H1 (cell line): ENCODE measurements around the gene KRT35. TPM values are rescaled to one million over a fixed set of nuclear protein-coding genes. Genes with fewer than 3 reads are reported as not detected.

Experiments used
- CTCF ChIA-PET: fragments of 300-600 bp; sonication (Branson Sonifier 250); formaldehyde crosslinking; loops from one replicate; lab custom pipeline; 2021; ENCODE audit not compliant: partially characterized antibody; lab: Charles Lee
- POLR2A ChIA-PET: fragments of 300-600 bp; sonication (Branson Sonifier 250); formaldehyde crosslinking; loops from one replicate; lab custom pipeline; 2021; ENCODE audit warnings: inconsistent platforms; ENCODE audit not compliant: partially characterized antibody; lab: Charles Lee
- DNase-seq, 2 experiments: peaks; one replicate each; pipeline versions ENCODE4 v3.0.0 to v3.0.0-alpha.2; 2010 to 2022; ENCODE audit warnings: low spot score in 2 of 2, low read depth in 1 of 2, mixed read lengths in 1 of 2
- FAIRE-seq: peaks from 2 replicates; lab custom pipeline; 2011; peaks lifted over from hg19 to GRCh38; lab: Jason Lieb, UNC
- H2AFZ ChIP-seq: 2 replicates; pipeline ENCODE4 v1.8.1; 2012; ENCODE audit warnings: low read length, inconsistent platforms
- H2AK5ac ChIP-seq: 2 replicates; pipeline ENCODE4 v1.6.1; 2013; ENCODE audit warnings: low read depth, low read length
- H2BK120ac ChIP-seq: replicated peaks from 2 replicates; pipeline ENCODE3; 2013; ENCODE audit warnings: low read depth, low read length, inconsistent platforms
- H2BK12ac ChIP-seq: 2 replicates; pipeline ENCODE4 v1.6.1; 2013; ENCODE audit warnings: low read depth, low read length
- H2BK15ac ChIP-seq: 2 replicates; pipeline ENCODE4 v1.6.1; 2013; ENCODE audit warnings: low read length
- H2BK20ac ChIP-seq: 2 replicates; pipeline ENCODE4 v1.6.1; 2013; ENCODE audit warnings: low read length
- H2BK5ac ChIP-seq: 2 replicates; pipeline ENCODE4 v1.6.1; 2013; ENCODE audit warnings: low read depth, low read length
- H3K14ac ChIP-seq: 2 replicates; pipeline ENCODE4 v1.6.1; 2013; ENCODE audit warnings: inconsistent platforms; ENCODE audit not compliant: insufficient read length
- H3K18ac ChIP-seq: 2 replicates; pipeline ENCODE4 v1.6.1; 2013; ENCODE audit warnings: low read length; ENCODE audit errors: extremely low read depth
- H3K23ac ChIP-seq: 2 replicates; pipeline ENCODE4 v1.6.1; 2013; ENCODE audit warnings: inconsistent platforms; ENCODE audit not compliant: insufficient read length
- H3K23me2 ChIP-seq: 2 replicates; pipeline ENCODE4 v1.6.1; 2013; ENCODE audit warnings: low read depth, low read length
- H3K27ac ChIP-seq: 2 replicates; pipeline ENCODE4 v1.6.1; 2011; ENCODE audit warnings: low read depth, low read length, inconsistent platforms
- H3K27me3 ChIP-seq, 4 experiments: replicated peaks in 1 of 4; 1 replicate in 1 of 4; 2 replicates in 3 of 4; pipeline versions ENCODE4 v1.6.1 to v1.8.1; 2011 to 2013; ENCODE audit warnings: low read length in 3 of 4, mild to moderate bottlenecking in 3 of 4, inconsistent platforms in 2 of 4, mixed read lengths in 2 of 4, moderate library complexity in 1 of 4; ENCODE audit not compliant: control insufficient read depth in 3 of 4, insufficient read depth in 3 of 4; ENCODE audit errors: extremely low read depth in 1 of 4
- H3K36me3 ChIP-seq, 4 experiments: 2 replicates each; pipeline versions ENCODE4 v1.6.1 to v1.8.1; 2011 to 2013; ENCODE audit warnings: mild to moderate bottlenecking in 4 of 4, low read length in 3 of 4, moderate library complexity in 2 of 4, control low read depth in 1 of 4, inconsistent platforms in 1 of 4; ENCODE audit not compliant: insufficient read depth in 4 of 4, control insufficient read depth in 2 of 4
- H3K4ac ChIP-seq: replicated peaks from 2 replicates; pipeline ENCODE3; 2013; ENCODE audit warnings: low read length, low read depth, mixed read lengths, inconsistent platforms; ENCODE audit not compliant: insufficient read length
- H3K4me1 ChIP-seq, 4 experiments: replicated peaks in 1 of 4; 1 replicate in 1 of 4; 2 replicates in 3 of 4; pipeline versions ENCODE4 v1.6.1 to v1.8.1; 2011 to 2013; ENCODE audit warnings: low read length in 3 of 4, inconsistent platforms in 2 of 4, mixed read lengths in 1 of 4; ENCODE audit not compliant: insufficient read depth in 4 of 4, control insufficient read depth in 3 of 4
- H3K4me2 ChIP-seq, 2 experiments: 2 replicates each; pipeline versions ENCODE4 v1.6.1 to v1.8.1; 2011 to 2013; ENCODE audit warnings: low read depth in 2 of 2, low read length in 2 of 2, control low read depth in 1 of 2, inconsistent platforms in 1 of 2, mild to moderate bottlenecking in 1 of 2; ENCODE audit not compliant: insufficient read depth in 1 of 2
- H3K4me3 ChIP-seq, 4 experiments: fragments of 200-600, 300-600 bp in 1 of 4; sonication (generic), shearing (Covaris generic), sonication (Bioruptor Twin) in 1 of 4; 2 replicates each; pipeline versions ENCODE4 v1.5.1 to v1.8.1; 2011 to 2016; ENCODE audit warnings: low read length in 4 of 4, low read depth in 3 of 4, control low read depth in 2 of 4, inconsistent platforms in 2 of 4, mild to moderate bottlenecking in 2 of 4, mixed read lengths in 1 of 4, moderate library complexity in 1 of 4; ENCODE audit not compliant: insufficient read depth in 2 of 4; ENCODE audit errors: extremely low read depth in 1 of 4
- H3K56ac ChIP-seq: replicated peaks from 2 replicates; pipeline ENCODE3; 2013; ENCODE audit warnings: low read depth, mild to moderate bottlenecking, mixed read lengths, low read length, inconsistent platforms; ENCODE audit not compliant: insufficient read length
- H3K79me1 ChIP-seq: 2 replicates; pipeline ENCODE4 v1.6.1; 2013; ENCODE audit warnings: low read depth, low read length, control low read depth
- H3K79me2 ChIP-seq, 2 experiments: 2 replicates each; pipeline versions ENCODE4 v1.6.1 to v1.8.1; 2012 to 2013; ENCODE audit warnings: low read length in 2 of 2, mild to moderate bottlenecking in 2 of 2, inconsistent platforms in 1 of 2; ENCODE audit not compliant: insufficient read depth in 2 of 2, control insufficient read depth in 1 of 2
- H3K9ac ChIP-seq, 4 experiments: replicated peaks in 1 of 4; 1 replicate in 1 of 4; 2 replicates in 3 of 4; pipeline versions ENCODE4 v1.6.1 to v1.8.1; 2011 to 2013; ENCODE audit warnings: low read depth in 3 of 4, low read length in 3 of 4, control low read depth in 2 of 4, mild to moderate bottlenecking in 2 of 4, moderate library complexity in 2 of 4, inconsistent platforms in 1 of 4; ENCODE audit errors: extremely low read depth in 1 of 4
- H3K9me3 ChIP-seq, 2 experiments: 2 replicates each; pipeline versions ENCODE4 v1.6.1 to v1.8.1; 2012 to 2013; ENCODE audit warnings: mild to moderate bottlenecking in 2 of 2, moderate library complexity in 2 of 2, control low read depth in 1 of 2, inconsistent platforms in 1 of 2, low read depth in 1 of 2, low read length in 1 of 2, mixed read lengths in 1 of 2; ENCODE audit not compliant: insufficient read depth in 2 of 2
- H4K20me1 ChIP-seq, 2 experiments: replicated peaks in 1 of 2; 2 replicates each; pipeline versions ENCODE3 to v1.8.1; 2011 to 2013; ENCODE audit warnings: inconsistent platforms in 2 of 2, low read length in 2 of 2, mild to moderate bottlenecking in 1 of 2; ENCODE audit not compliant: insufficient read depth in 2 of 2, control insufficient read depth in 1 of 2
- H4K5ac ChIP-seq: 2 replicates; pipeline ENCODE4 v1.6.1; 2013; ENCODE audit warnings: low read length, low read depth, mixed read lengths, inconsistent platforms; ENCODE audit not compliant: insufficient read length
- H4K8ac ChIP-seq: 2 replicates; pipeline ENCODE4 v1.8.0; 2013; ENCODE audit warnings: mild to moderate bottlenecking, moderate library complexity, low read length, inconsistent platforms; ENCODE audit not compliant: insufficient read depth; ENCODE audit errors: extremely low read depth
- H4K91ac ChIP-seq: replicated peaks from 2 replicates; pipeline ENCODE3; 2013; ENCODE audit warnings: low read length, mixed read lengths, inconsistent platforms; ENCODE audit not compliant: insufficient read length
- BACH1 ChIP-seq: IDR thresholded peaks from 2 replicates; pipeline ENCODE4 v1.6.1; 2012; ENCODE audit warnings: low read length, improper control_type of control experiment
- BRCA1 ChIP-seq: IDR thresholded peaks from 2 replicates; pipeline ENCODE4 v1.6.1; 2012; ENCODE audit warnings: low read depth, low read length, improper control_type of control experiment
- CREB1 ChIP-seq: IDR thresholded peaks from 2 replicates; pipeline ENCODE4 v1.6.1; 2012; ENCODE audit warnings: inconsistent platforms
- KDM1A ChIP-seq: fragments of 200-600, 300-600 bp; sonication (generic); IDR thresholded peaks from 2 replicates; pipeline ENCODE4 v1.7.1; 2016; ENCODE audit warnings: mild to moderate bottlenecking, low read length, borderline replicate concordance
- SP2 ChIP-seq: IDR thresholded peaks from 2 replicates; pipeline ENCODE4 v1.6.1; 2012; ENCODE audit warnings: mild to moderate bottlenecking, low read length, inconsistent platforms
- WGBS, 2 experiments: shearing (Covaris generic) in 1 of 2; methylation state at CpG; one replicate each; pipeline versions ENCODE4 v1.1.6 to v1.1.7; 2013 to 2015; ENCODE audit warnings: low lambda C conversion rate in 2 of 2, mixed read lengths in 2 of 2, inconsistent platforms in 1 of 2, low coverage in 1 of 2, missing lambda C conversion rate in 1 of 2; ENCODE audit not compliant: insufficient replicate concordance in 2 of 2, insufficient coverage in 1 of 2, insufficient read length in 1 of 2; ENCODE audit errors: extremely low coverage in 1 of 2, missing lambda C conversion rate in 1 of 2; 5-methylcytosine and 5-hydroxymethylcytosine counted together
- polyA plus RNA-seq, 7 experiments: library from polyadenylated mRNA; depleted of rRNA in 3 of 7; stranded (reverse) in 5 of 7; unstranded in 2 of 7; fragments of >200 nt in 5 of 7; fragments of 200-250 nt in 2 of 7; gene quantifications; 1 replicate in 5 of 7; 2 replicates in 1 of 7; 4 replicates in 1 of 7; pipeline versions ENCODE4 v1.2.1 to v1.2.3, GENCODE V29; 2011 to 2013; ENCODE audit warnings: missing spikeins in 2 of 7, mixed read lengths in 2 of 7
- total RNA-seq: library from RNA; stranded (reverse); fragmentation: NEBNext Ultra II Directional; extraction: Animal tissue kit (Norgen Biotek cat#: 25700); gene quantifications from 2 replicates; pipeline ENCODE4 v1.2.1, GENCODE V29; 2021

The KRT35 gene
- total and polyA plus RNA-seq, 2 of the 8 experiments (the other 6 are each of a cell fraction or from before 2014, with no cell fraction given), result not detected

GRCh38 chr17:41529491-41529915, 48.6 kb upstream of the KRT35 start:
- Histone ChIP-seq H4K8ac (no peak overlapping the region), H2AFZ (no peak overlapping the region), H3K9me3 (no peaks in the 10 kb centered on the region), H3K18ac (no peak overlapping the region), H3K79me1 (peaks cover 5% of the 10 kb centered on the region; the same call in 1 of the 2 replicates), H3K23ac (no peak overlapping the region), H3K4me3 (no peak overlapping the region), H3K4me2 (peak overlapping the region; percentile 15 to 77; a peak in 1 of 4 replicates), H3K27me3 (no peaks in the 10 kb centered on the region), H4K5ac (no peak overlapping the region), H2BK12ac (peak overlapping the region; percentile 95), H3K23me2 (peaks cover 6% of the 10 kb centered on the region; the same call in 1 of the 2 replicates), H3K9ac (no peak overlapping the region), H4K20me1 (peaks cover 2 to 10% of the 10 kb centered on the region in 2 experiments), H3K36me3 (peaks cover 6 to 15% (median 8%) of the 10 kb centered on the region in 4 experiments), H2BK15ac (peak overlapping the region; percentile 74; the same call in 1 of the 2 replicates), H3K79me2 (peaks cover 0 to 13% of the 10 kb centered on the region in 2 experiments; a peak in 3 of 4 replicates), H3K4ac (no peak overlapping the region), H2BK5ac (peak overlapping the region; percentile 69; the same call in 1 of the 2 replicates), H3K4me1 (peaks cover 2 to 19% (median 10%) of the 10 kb centered on the region in 4 experiments), H2AK5ac (no peak overlapping the region), H3K56ac (no peak overlapping the region), H4K91ac (no peak overlapping the region), H2BK20ac (no peak overlapping the region), H3K14ac (no peak overlapping the region), H3K27ac (no peak overlapping the region), H2BK120ac (no peak overlapping the region)
- FAIRE-seq (no peak), DNase-seq (no peak)
- ChIA-PET CTCF (interaction anchor here (0.8 to 7.4 kb wide), 9 partner anchors 19 to 135 kb away, joined by 3 to 79 read pairs (median 3); no protein-coding TSS in a partner anchor), POLR2A (interaction anchor here (1.3 to 11.0 kb wide), 10 partner anchors 11 to 159 kb away, joined by 3 to 293 read pairs (median 16); partner anchors contain the start of genes EIF1 and KRT15)
- WGBS, 2 experiments, result 62% methylated on average over 5 of the region's 5 CpGs; no CpG with 5 or more reads in 1 of the 2 experiments
- no peak for TF ChIP-seq KDM1A
- TF ChIP-seq BACH1, result no peak
- TF ChIP-seq BRCA1, result no peak
- no peak for TF ChIP-seq SP2
- no peak for TF ChIP-seq CREB1
